ENCODE measurements around the gene WDPCP.
"Not testable (repeated sequence)": the region's sequence is repeated elsewhere in the genome, so short reads cannot be mapped to it uniquely, and the experiment has no call there.

DNA sequence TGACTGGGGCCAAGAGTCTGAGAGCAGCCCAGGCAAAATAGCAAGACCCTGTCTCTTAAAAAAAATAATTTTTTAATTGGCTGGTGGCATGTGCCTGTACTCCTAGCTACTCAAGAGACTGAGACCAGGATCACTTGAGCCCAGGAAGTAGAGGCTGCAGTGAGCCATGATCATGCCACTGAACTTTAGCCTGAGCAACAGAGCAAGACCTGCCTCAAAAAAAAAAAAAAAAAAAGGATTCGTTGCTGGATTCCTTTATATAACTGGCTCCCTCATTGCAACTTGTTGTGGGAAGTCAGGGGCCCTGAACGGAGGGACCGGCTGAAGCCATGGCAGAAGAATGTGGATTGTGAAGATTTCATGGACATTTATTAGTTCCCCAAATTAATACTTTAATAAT is 15.3 kb downstream of the WDPCP start:
- TF ChIP-seq, protein P1, sequence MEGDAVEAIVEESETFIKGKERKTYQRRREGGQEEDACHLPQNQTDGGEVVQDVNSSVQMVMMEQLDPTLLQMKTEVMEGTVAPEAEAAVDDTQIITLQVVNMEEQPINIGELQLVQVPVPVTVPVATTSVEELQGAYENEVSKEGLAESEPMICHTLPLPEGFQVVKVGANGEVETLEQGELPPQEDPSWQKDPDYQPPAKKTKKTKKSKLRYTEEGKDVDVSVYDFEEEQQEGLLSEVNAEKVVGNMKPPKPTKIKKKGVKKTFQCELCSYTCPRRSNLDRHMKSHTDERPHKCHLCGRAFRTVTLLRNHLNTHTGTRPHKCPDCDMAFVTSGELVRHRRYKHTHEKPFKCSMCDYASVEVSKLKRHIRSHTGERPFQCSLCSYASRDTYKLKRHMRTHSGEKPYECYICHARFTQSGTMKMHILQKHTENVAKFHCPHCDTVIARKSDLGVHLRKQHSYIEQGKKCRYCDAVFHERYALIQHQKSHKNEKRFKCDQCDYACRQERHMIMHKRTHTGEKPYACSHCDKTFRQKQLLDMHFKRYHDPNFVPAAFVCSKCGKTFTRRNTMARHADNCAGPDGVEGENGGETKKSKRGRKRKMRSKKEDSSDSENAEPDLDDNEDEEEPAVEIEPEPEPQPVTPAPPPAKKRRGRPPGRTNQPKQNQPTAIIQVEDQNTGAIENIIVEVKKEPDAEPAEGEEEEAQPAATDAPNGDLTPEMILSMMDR (IDR thresholded peaks at IDR 0.05) = not testable (repeated sequence)
- not testable (repeated sequence) for TF ChIP-seq POLR2A (IDR thresholded peaks at IDR 0.05)
